ENCODE measurements around the gene FAM170B.

DNA sequence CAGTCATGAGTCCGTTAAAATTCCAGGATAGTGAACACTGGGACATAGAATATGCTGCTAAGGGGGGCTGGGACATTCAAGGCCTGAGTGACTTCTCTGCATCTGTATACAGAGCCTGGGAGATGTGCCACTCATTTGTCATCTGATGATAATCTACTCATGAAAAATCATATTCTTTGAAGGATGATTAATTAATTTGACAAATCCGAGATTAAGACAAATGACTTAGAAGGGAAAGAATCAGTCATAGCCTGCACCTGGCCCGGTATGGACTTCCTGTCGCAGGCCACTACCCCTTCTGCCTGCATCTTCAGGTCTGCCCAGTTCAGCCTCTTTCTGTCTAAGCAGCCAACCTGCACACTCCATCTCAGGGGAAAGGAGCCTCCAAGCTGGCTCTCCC is 18.8 kb upstream of the FAM170B start:
- TF ChIP-seq, protein P1, sequence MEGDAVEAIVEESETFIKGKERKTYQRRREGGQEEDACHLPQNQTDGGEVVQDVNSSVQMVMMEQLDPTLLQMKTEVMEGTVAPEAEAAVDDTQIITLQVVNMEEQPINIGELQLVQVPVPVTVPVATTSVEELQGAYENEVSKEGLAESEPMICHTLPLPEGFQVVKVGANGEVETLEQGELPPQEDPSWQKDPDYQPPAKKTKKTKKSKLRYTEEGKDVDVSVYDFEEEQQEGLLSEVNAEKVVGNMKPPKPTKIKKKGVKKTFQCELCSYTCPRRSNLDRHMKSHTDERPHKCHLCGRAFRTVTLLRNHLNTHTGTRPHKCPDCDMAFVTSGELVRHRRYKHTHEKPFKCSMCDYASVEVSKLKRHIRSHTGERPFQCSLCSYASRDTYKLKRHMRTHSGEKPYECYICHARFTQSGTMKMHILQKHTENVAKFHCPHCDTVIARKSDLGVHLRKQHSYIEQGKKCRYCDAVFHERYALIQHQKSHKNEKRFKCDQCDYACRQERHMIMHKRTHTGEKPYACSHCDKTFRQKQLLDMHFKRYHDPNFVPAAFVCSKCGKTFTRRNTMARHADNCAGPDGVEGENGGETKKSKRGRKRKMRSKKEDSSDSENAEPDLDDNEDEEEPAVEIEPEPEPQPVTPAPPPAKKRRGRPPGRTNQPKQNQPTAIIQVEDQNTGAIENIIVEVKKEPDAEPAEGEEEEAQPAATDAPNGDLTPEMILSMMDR (IDR thresholded peaks at IDR 0.05; ENCODE audit: low read length), result no peak
- no peak for TF ChIP-seq EZH2 (IDR thresholded peaks at IDR 0.05; ENCODE audit: borderline replicate concordance, low read length)

Measured in OCI-LY1 (cell line).